Measurements from ENCODE around the gene PPP2R2C. TPM values are rescaled to one million over a fixed set of nuclear protein-coding genes. Genes with fewer than 3 reads are reported as not detected.

The PPP2R2C gene
- total RNA-seq, 1 donor = under 0.01 TPM

DNA sequence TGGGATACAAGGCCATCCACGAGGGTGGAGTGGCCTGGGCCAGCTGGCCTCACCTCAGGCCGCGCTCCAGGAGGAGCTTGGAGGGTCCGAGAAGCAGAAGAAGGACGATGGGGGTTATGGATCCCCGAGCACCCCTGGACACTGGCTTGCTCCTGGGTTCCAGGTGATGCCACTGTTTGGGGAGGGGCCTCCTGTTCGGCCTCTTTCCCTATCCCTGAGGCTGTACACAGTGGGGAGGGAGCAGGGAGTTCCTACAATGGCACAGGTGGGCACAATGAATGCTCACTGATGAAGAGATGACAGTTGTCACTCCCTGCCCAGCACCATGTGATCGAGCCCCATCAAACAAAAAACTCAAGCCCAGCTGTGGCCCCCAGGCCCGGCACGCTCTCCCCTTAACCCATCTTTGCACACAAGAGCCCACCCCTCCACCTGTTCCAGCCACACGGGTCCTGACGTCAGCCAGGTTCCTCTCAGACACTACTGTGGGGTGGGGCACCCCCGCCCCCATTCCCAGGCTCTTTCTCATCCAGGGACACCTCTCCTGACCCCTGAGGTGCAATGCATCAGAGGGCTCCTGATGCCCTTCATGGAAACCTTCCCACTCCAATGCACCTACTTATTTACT is 132.5 kb downstream of the PPP2R2C start:
- TF ChIP-seq, protein P1, sequence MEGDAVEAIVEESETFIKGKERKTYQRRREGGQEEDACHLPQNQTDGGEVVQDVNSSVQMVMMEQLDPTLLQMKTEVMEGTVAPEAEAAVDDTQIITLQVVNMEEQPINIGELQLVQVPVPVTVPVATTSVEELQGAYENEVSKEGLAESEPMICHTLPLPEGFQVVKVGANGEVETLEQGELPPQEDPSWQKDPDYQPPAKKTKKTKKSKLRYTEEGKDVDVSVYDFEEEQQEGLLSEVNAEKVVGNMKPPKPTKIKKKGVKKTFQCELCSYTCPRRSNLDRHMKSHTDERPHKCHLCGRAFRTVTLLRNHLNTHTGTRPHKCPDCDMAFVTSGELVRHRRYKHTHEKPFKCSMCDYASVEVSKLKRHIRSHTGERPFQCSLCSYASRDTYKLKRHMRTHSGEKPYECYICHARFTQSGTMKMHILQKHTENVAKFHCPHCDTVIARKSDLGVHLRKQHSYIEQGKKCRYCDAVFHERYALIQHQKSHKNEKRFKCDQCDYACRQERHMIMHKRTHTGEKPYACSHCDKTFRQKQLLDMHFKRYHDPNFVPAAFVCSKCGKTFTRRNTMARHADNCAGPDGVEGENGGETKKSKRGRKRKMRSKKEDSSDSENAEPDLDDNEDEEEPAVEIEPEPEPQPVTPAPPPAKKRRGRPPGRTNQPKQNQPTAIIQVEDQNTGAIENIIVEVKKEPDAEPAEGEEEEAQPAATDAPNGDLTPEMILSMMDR (IDR thresholded peaks at IDR 0.05; ENCODE audit: extremely low read depth, low read depth, low read length) = no peak
- Histone ChIP-seq H3K27ac (ENCODE audit: low read depth, low read length) (no peak overlapping the region), H3K4me3 (ENCODE audit: insufficient read depth, low read length) (no peak overlapping the region), H3K4me1 (ENCODE audit: insufficient read depth, low read length) (peaks cover 12% of the 10 kb centered on the region), H2AFZ (ENCODE audit: low read length) (no peak overlapping the region), H3K4me2 (ENCODE audit: insufficient read depth, low read length) (no peak overlapping the region), H3K27me3 (ENCODE audit: insufficient read depth, low read length) (peaks cover 19% of the 10 kb centered on the region), H3K79me2 (ENCODE audit: insufficient read depth, low read length) (no peaks in the 10 kb centered on the region), H3K9me3 (ENCODE audit: low read depth, low read length) (no peaks in the 10 kb centered on the region), H4K20me1 (ENCODE audit: insufficient read depth, low read length) (no peaks in the 10 kb centered on the region), H3K36me3 (ENCODE audit: insufficient read depth, low read length) (no peaks in the 10 kb centered on the region)
- peak; percentile 77 for DNase-seq (ENCODE audit: insufficient read length, low spot score, missing footprints)

DNA sequence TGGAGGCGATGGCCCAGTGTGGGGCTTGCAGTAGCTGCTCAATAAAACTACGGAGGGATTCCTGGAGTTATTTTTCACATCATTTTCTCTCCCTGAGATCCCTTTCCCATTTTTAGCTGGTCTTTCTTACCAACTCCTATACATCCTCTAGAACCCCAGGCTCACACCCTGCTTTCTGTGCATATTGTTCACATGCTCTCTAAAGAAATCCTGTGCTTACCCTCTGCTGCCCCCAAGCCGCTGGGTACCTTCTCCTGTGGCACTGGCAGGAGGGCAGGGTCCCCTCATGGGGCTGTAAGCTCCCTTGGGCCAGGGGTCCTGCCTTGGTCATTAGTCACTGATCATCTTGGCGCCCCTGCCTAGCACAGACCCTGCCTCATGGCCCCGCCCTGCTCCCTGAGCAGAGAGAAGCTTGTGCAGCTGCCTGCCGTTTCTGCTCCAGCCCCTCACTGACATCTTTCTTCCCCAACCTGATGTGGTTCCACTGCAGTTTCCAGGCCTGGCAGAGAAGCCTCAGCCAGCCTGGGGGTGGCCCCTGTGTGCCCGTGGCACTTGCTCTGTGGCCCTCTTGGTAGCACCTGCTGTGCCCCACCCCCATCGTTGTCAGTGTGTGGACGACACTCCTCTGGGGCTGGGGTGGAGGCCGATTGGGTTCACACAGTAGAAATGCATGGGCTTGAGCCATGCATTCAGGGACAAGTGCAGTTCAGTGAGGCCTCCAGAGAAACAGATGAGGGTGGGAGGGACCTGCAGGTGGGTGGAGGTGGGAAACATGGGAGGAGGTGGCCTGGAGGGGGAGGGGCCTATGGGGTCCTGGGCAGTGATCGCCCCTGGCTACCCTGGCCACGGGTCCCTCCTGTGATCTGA is 133.2 kb downstream of the PPP2R2C start:
- Histone ChIP-seq H3K27ac (ENCODE audit: low read depth, low read length) (no peak overlapping the region), H3K27me3 (ENCODE audit: insufficient read depth, low read length) (peaks cover 19% of the 10 kb centered on the region), H3K79me2 (ENCODE audit: insufficient read depth, low read length) (no peaks in the 10 kb centered on the region), H3K36me3 (ENCODE audit: insufficient read depth, low read length) (no peaks in the 10 kb centered on the region), H4K20me1 (ENCODE audit: insufficient read depth, low read length) (no peaks in the 10 kb centered on the region), H2AFZ (ENCODE audit: low read length) (no peak overlapping the region), H3K9me3 (ENCODE audit: low read depth, low read length) (no peaks in the 10 kb centered on the region), H3K4me1 (ENCODE audit: insufficient read depth, low read length) (peaks cover 8% of the 10 kb centered on the region), H3K4me3 (ENCODE audit: insufficient read depth, low read length) (no peak overlapping the region), H3K4me2 (ENCODE audit: insufficient read depth, low read length) (no peak overlapping the region)
- DNase-seq (ENCODE audit: insufficient read length, low spot score, missing footprints) = no peak
- TF ChIP-seq, protein P1 (IDR thresholded peaks at IDR 0.05; ENCODE audit: extremely low read depth, low read depth, low read length) = no peak

DNA sequence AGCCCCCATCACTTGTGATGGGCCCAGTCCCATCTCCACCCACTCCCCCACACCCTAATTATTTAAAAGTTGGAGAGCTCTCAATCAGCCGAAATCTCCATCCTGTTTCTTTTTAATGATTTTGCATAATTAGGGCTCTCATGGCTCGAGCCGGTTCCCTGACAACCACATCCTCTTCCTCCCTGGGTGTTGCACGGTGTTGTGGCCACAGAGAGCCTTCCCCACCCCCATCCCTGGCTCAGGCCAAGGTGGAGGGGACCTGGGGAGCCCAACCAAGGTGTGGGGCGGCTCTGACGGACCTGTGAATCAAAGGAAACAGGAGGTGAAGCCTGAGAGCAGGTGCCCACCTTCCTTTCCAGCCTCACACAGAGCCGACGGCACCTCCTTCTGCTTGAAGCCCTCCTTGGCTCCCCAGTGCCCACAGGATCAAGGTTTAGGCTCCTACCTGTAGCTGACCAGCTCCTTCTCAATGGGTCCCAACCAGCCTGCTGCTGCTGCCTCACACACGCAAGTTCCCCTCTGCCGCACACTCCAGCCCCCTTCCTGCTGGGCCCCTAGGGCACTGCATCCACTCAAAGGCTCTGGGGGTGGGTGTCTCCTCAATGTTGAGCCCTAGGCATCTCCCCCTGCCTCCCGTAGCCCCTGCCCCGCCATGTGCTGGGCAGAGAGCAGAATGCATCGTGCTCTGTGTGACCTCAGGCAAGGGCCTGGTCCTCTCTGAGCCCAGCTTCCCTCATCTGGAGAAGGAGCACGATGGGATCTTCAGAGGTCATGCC is 134.1 kb downstream of the PPP2R2C start:
- no peaks in the 10 kb centered on the region for H3K79me2 ChIP-seq (ENCODE audit: insufficient read depth, low read length)
- H3K4me1 ChIP-seq (ENCODE audit: insufficient read depth, low read length) = no peaks in the 10 kb centered on the region
- no peak for DNase-seq (ENCODE audit: insufficient read length, low spot score, missing footprints)
- no peak overlapping the region for H3K4me3 ChIP-seq (ENCODE audit: insufficient read depth, low read length)
- H4K20me1 ChIP-seq (ENCODE audit: insufficient read depth, low read length) = no peaks in the 10 kb centered on the region
- H3K27me3 ChIP-seq (ENCODE audit: insufficient read depth, low read length) = peaks cover 19% of the 10 kb centered on the region
- no peaks in the 10 kb centered on the region for H3K36me3 ChIP-seq (ENCODE audit: insufficient read depth, low read length)
- TF ChIP-seq, protein P1 (IDR thresholded peaks at IDR 0.05; ENCODE audit: extremely low read depth, low read depth, low read length) = no peak
- H2AFZ ChIP-seq (ENCODE audit: low read length) = no peak overlapping the region
- H3K9me3 ChIP-seq (ENCODE audit: low read depth, low read length) = no peaks in the 10 kb centered on the region
- H3K27ac ChIP-seq (ENCODE audit: low read depth, low read length) = no peak overlapping the region
- H3K4me2 ChIP-seq (ENCODE audit: insufficient read depth, low read length) = no peak overlapping the region

Measured in osteoblast (primary cell).